Activated effector memory CD4-positive, alpha-beta T cell treated with anti-CD3 and anti-CD28 coated beads, Interleukin-2, amount 50 U/mL, for 16 hours (primary cell): ENCODE data around the gene KIF18B.
A peak's percentile ranks its signal among the peaks of the same experiment; 100 is the strongest.

Experiments used
- DNase-seq: peaks from one replicate; pipeline ENCODE4 v3.0.0-alpha.2; 2020

Gene KIF18B

DNA sequence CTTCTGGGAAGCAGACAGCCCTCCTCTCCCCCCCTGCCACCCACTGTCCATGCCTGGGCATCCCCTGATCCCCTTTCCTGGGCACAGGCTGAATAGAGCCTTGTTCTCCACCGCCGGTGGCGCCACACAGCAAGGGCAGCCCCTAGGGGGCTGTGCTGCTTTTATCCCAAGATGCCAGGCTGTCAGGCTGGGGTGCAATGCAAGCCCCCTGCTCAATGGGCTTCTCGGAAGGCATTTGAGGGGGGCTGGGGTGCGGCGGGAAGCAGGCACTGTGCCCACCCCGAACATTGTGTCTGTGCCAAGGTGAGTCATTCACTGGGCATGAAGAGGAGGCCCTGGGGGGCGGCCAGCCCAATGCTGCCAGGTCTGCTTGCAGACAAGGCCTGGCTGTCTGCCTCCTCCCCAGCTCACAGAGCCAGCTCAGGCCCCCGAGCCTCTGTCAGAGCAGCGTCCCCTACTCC, 30.8 kb downstream of the KIF18B start:
- no peak for DNase-seq

DNA sequence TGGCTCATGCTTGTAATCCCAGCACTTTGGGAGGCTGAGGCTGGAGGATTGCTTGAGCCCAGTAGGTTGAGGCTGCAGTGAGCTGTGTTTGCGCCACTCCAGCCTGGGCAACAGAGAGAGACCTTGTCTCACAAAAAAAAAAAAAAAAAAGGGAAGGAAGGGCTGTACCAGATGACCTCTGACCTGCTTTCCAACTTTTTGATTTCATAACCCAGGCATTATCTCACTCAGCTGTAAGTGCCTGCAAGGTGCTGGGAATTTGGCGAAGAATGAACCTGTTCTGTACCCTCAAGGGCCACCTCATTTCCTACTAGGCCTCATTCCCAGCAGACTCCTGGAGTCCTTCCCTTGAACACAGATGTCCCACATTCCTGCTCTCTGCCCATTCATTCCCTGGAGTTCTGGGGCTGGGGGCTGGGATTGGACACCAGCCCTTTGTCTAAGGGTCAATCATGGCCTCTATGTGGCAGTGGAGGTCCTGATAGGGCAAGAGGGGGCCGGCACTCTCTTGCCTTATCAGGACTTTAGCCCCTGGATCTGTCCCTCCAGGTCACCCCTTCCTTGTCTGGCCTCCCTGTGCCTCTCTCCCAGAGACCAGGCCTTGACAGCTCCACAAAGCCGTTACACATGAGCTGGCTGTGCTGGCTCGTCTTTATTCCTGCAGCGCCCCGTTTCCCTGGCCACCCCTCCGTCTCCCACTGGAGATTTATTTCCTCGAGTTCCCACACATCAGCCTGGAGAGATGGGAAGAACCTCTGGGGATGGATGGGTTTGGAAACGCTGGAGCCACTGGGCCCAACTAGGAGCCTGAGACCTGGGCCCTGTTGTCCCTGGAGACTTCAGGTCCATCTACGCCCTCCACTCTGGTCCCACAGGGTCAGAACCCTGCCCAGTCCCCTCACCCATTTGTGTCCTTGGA, 31.5 kb downstream of the KIF18B start:
- no peak for DNase-seq

DNA sequence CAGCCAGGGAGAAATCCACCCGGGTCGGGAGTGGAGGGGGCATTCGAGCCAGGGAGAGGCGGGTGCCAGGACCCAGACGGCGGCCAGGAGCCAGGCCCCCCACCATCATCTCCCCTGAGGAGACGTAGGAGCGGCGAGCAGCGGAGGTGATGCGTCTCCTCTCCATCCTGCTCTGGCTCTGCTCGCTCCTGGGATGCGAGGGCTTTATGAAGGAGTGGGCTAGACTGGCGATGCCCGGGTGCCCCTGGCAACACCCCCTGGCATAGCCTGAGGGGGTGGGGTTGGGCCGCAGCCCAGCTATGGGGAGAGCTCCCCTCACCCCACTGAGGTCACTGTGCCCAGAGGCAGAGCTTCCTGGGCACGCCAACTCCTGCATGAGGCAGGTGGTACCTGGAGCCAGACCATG, 32.2 kb downstream of the KIF18B start, which contains the start of gene GFAP:
TSS of gene GFAP (minus strand) at position 180 of the 406 bp plus-strand sequence. CDS start at position 166, 14 bp downstream.
- no peak for DNase-seq

DNA sequence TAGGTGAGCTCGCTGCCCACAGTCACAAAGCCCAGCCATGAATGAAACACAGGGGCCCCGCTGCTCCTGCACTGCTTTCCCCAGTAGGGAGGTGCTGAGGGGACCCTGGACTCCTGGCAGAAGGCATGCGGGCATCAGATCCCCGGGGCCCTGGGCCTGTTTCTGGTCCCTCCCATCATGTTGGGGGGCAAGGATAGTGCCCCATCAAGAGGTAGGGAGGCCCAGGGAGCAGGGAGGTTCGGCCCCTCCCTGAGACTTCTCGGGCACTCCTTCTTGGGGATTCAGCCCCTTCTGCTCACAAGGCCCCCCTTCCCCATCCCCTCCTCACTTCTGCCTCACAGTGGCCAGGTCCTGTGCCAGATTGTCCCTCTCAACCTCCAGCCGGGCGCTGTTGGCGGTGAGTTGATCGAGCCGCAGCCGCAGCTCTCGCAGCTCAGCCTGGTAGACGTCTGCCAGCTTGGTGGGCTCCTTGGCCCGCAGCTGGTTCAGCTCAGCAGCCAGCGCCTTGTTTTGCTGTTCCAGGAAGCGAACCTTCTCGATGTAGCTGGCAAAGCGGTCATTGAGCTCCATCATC, 32.8 kb downstream of the KIF18B start:
- peak; percentile 57 for DNase-seq

DNA sequence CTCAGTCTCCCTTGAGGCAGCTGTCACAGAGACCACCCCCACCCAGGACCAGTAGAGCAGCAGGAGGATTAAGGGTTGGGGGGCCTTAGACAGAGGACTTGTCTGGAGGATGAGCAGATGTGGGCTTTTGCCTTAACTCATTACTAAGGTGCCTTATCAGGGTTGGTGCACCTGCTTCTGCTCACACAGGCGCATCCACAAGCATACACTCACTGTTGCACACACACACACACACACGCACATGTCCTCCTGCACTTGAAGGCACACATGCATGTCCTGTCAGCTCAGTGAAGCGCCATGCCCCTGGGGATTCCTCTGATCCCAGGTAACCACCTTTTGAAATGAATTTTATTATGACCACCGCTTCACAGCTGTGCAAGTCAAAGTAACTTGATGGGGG, 33.4 kb downstream of the KIF18B start:
- peak; percentile 54 for DNase-seq

DNA sequence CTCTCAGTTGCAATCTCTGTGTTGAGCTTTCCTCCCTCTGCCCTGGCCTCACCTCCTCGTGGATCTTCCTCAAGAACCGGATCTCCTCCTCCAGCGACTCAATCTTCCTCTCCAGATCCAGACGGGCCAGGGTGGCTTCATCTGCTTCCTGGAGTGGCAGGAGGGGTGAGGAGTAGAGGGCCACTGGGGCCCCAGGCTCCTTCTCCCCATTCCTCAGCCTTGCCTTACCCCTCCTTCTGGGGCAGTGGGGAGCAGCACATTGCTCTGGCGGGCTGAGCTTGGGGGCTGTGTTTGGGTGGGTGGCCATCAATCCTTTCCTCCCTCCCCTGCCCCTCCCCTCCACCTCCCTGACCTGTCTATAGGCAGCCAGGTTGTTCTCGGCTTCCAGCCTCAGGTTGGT, 33.9 kb downstream of the KIF18B start:
- no peak for DNase-seq

DNA sequence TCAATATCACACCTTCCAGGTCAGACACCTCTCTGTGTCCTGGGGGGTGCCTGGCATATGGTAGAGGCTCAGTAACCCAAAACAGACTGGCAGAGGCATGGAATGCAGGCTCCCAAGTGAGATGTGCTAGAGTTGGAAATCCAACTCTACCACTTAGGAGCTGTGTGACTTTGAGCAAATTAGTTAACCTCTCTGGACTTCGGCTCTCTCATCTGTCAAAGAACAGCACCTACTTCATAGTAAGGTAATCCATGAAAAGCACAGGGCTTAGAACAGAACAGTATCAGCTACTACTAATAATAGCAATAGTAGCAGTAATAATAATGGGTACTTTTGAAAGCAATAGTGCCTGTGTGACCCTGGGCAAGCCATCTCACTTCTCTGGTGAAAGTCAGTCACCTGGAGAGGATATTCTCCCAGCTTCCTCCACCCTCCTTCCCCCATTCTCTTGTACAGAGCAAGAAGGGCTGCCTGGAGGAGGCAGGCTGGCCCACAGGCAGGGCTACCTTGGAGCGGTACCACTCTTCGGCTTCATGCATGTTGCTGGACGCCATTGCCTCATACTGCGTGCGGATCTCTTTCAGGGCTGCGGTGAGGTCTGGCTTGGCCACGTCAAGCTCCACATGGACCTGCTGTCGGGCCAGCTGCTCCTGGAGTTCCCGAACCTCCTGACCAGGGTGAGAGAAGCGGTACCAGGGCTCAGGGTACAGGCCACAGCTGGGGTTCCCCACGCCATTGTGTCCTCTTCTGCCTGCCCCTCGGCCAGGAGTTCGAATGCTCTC, 34.6 kb downstream of the KIF18B start:
- DNase-seq, result peak; percentile 31

DNA sequence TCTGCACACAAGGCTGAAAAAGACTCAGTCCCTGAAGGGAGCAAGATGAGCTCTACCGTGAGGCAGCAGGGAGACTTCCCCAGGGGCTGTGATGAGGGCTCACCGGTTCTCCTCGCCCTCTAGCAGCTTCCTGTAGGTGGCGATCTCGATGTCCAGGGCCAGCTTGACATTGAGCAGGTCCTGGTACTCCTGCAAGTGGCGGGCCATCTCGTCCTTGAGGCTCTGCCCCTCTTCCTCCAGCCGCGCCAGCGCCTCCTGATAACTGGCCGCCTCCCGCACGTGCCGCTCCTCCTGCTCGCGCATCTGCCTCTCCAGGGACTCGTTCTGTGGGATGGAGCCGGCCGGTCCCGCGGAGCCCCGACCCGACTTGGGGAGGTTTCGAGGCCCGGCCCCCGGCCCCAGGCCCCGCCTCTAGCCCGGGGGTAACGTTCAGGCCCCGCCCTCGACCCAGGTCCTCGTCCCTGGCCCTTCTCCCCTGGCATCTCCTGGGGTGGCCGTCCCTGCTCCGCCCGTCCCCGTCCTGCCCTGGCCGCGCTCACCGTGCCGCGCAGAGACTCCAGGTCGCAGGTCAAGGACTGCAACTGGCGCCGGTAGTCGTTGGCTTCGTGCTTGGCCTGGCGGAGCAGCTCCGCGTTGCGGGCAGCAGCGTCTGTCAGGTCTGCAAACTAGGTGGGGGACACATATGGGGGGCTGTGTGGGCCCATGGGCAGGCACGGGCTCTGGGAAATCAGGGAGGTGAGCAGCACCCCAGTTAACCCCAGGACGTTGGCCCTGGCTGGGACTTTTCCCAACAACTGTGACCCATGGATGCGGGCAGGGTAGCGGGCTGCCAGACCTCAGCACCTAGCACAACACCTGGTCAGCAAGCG, 36.2 kb downstream of the KIF18B start:
- DNase-seq, result peak; percentile 82

DNA sequence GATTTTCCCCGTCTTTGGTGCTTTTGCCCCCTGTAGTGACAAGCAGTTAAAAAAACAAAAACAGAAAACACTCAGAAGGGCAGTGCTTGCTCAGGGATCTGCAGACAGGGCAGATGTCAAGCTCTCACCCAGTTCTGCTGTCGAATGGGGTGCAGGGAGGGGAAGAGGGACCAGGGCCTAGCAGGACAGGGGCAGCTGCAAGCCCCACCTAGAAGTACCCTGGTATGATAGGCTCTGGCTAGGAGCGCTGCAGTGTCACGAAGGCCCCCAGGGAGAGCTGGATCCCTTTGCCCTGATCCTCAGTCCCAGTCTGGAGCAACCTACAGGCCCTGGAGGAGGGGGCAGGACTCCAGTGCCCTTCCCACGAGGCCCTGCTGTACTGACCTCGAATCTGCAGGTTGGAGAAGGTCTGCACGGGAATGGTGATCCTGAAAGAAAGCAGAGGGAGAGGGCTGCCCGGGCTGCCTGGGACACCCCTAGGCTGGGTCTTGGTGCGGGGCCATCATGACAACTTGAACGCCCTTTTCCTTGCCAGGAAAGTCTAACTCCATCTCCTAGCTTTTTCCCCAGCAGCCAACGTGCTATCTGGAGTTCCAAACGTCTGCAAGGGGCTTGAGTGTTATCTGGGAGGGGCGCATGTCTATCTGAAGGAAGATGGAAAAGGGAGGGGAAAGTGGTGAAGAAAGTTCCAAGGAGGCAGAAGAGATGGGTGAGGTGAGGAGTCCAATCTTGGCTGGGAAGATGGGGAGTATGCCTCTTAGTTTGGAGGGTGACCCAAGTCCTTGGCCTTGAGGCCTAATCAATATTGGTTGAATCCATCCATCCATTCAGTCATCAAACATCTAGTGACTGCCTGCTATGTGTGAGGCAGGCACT, 37.1 kb downstream of the KIF18B start:
- no peak for DNase-seq

DNA sequence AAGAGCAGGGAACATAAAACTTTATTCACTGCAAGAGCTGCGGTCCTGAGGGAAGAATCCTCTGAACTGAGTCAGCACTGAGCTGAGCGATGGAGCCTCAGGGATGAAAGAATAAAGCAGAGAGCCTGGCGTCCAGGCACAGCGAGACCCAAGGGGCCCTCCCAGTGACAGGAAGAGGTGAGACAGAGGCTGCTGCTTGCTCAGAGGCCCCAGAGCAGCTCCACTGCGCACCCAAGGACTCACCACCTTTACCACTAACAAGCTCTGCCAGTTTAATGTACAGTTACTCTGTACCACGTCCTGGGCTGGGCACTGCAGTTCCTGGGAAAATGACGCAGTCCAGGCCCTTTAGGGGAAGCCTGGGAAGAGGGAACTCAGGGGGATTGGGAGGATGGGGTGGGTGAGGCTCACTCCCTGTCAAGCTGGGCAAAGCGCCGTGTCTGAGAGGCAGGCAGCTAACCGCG, 37.9 kb downstream of the KIF18B start:
- DNase-seq, result no peak

DNA sequence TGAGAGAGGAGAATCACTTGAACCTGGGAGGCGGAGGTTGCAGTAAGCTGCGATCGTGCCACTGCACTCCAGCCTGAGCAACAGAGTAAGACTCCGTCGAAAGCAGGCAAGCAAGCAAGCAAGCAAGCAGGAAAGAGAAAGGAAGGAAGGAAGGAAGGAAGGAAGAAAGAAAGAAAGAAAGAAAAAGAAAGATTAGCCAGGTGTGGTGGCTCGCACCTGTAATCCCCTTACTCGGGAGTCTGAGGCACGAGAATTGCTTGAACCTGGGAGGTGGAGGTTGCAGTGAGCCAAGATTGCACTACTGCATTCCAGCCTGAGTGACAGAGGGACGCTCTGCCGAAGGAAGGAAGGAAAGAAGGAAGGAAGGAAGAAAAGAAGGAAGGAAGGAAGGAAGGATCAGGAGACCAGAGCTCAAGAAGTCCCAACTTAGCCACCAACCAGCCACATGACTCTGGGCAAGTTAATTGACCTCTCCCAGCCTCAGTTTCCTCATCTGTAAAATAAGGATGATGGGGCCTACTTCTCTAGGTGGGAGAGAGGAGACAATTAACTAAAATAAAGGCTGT, 38.7 kb downstream of the KIF18B start:
- DNase-seq, result no peak

DNA sequence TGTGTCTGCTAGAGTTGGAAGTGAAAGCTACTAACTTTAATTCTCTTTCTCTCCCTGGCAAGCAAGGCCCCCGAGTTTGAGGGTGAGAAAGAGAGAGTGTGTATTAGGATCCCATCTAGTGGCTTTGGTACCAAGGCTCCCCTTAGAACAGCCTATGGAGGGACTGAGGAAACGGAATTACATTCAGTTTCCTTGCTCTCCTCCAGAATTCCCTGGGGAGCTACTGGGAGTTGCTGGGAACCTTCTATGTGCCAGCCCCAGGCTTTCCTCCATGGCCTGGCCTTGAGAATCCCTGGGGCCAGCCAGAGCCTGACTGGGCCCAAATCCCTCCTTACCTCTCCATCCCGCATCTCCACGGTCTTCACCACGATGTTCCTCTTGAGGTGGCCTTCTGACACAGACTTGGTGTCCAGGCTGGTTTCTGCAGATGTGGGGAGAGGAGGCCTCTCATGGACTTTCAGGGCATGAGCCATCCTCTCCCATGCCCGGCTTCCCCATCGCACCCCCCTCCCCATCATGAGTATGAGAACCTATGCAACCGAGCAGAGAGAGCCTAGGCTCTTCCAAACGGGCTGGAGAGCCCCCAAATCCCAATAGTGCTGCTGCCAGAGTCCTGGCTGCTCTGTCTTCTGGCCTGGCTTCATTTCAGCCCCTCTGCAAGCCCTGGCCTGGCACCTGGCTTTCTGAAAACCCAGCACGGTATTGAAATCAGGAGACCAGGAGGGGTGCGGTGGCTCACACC, 39.7 kb downstream of the KIF18B start:
- DNase-seq, result no peak

DNA sequence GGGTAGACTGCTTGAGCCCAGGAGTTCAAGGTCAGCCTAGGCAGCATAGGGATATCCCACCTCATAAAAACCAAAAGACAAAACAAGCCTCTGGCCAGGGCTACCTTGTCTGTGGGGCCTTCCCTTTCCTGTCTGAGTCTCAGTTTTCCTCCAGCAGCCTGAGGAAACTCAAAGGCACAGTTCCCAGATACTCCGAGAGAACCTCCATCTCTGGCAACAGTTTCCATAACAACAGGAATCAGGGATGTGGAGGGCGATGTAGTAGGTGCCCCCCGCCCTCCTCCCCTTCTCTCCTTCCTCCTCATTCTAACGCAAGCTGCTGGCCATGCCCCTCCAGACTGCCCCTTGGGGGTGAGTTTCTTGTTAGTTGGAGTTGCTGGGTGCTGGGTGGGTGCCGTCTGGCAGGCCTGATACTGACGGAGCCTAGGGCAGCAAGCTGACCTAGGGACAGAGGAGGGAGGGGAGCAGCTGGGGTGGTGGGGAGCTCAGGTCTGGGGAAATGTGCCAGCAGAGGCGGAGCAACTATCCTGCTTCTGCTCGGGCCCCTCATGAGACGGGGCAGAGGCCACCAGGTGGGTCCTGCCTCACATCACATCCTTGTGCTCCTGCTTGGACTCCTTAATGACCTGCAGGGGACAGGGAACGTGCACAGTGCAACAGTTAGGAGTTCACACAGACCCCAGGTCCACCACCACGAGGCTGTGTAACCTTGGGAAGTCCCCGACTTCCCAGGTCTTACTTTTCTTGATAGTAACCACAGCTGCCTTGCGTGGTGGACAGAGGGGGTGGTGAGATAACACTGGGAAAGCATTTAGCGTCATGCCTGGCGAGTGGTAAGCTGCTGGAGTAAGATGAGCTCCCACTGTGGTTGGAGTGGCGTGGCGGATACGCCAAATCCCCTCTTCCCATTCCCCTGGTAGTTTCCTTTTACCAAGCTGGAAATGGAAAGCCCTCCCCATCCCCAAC, 40.5 kb downstream of the KIF18B start:
- no peak for DNase-seq

DNA sequence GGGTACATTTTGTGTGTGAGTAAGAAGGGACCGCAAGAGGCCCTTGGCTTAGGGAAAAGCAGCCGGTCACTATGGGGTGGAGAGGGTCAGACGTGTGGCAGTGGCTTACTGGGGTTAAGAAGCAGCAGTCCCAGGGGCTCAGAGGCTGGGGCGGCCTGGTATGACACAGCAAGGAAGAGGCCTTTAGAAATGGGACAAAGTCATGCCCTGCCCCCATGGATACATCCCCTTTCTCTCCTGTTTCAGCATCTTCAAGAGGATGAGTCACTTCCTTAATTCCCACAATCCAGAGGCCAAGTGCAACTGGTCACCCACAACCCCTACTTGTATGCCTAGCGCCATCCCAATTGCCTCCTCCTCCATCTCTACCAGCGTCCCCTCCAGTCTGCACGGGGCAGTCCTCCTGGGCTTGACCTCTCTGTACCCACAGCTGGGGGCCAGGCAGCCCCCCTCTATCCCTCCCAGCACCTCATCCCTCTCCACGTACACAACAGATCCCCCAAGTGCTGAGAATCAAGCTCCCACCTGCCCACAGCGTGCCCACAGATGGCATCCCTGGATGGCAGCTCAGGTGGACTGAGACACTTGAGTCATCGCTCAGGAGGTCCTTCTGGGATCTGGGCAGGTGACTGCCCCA, 41.4 kb downstream of the KIF18B start:
- DNase-seq, result no peak

DNA sequence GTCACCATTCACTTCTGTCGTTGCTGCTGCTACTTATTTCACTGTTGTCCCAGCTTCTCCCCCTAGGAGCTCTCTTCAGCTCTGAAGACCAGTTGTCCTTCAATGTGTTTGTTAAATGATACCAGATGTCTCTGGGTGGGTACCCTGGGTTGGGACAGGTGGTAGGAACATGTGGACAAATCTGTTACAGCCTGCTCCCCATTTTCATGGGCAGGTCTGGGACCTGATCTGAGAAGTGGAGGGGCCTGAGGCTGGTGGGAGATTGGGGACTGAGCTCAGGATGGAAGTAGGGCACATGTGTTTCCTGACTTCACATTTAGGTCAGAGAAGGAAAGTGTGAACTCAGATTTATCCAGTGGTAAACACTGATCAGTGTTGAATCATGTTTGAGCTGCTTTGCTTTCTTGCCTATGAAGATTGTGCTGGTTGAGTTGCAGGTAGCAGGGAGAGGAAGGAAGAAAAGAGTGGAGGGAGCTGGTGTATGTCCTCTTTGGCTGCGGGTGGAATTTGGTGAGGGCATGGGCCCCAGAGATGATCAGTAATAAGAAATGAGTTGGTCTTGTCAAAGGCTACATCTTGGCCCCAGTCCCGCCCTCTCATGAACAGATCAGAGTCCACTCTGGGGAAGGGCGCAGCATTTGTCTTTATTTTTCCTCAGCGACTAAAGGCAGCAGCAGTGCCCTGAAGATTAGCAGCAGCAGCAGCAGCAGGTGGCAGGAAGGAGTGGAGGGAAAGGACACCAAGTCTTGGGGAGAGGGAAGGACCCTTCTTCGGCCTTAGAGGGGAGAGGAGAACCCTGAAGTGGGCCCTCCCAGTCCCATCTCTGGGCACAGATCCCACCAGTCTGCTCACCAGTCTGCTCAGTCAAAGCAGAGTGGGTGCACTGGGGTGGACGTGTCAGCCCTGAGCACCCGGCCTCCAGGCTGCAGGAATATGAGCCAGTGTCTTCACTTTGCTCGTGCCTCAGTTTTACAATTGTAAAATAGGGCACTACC, 42.3 kb downstream of the KIF18B start:
- no peak for DNase-seq

DNA sequence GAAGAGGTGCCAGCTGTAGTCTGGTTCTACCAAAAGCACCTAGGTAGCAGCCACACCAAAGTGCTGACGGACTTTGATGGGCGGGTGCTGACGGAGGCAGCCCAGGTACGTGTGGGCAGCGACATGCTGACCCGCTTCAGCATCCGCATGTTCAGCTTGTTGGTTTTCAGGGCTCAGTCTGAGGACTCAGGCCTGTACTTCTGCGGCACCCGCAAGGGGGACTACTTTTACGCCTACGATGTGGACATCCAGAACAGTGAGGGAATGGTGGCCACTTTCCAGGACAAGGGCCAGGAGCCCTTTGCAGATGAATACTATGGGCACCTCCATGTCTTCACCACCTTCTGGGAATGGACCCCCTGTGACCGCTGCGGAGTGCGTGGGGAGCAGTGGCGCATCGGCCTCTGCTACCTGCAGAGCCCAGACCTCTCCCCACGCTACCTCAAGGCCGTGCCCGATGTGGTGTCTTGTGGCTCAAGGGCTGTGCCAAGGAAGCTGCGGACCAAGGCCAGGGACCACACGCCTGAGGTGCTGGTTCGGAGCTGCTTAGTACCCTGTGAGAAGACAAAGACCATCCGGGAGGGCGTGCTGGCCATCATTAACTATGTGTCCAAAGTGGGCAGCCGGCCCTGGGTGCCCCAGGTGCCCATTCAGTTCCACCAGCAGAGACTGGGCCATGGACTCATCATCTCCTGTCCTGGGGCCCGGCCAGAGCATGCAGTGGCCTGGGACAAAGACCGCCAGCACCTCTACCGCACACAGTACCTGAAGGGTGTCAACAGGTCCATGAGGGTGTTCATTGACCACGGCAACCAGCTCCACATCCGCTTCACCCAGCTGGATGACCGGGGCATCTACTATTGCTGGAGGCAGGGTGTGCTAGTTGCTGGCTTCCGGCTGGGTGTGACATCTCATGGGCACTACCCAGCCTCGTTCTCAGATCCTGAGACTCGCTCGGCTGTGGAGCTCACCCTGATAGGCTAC, 43.3 kb downstream of the KIF18B start:
- DNase-seq, result no peak
